Measurements from ENCODE around the gene SMKR1. TPM values are rescaled to one million over a fixed set of nuclear protein-coding genes. Genes with fewer than 3 reads are reported as not detected.
A peak's percentile ranks its signal among the peaks of the same experiment; 100 is the strongest.

The SMKR1 gene
- total and polyA plus RNA-seq, 12 donors: 0.72 to 4.6 (median 1.9) TPM; not detected in 2

DNA sequence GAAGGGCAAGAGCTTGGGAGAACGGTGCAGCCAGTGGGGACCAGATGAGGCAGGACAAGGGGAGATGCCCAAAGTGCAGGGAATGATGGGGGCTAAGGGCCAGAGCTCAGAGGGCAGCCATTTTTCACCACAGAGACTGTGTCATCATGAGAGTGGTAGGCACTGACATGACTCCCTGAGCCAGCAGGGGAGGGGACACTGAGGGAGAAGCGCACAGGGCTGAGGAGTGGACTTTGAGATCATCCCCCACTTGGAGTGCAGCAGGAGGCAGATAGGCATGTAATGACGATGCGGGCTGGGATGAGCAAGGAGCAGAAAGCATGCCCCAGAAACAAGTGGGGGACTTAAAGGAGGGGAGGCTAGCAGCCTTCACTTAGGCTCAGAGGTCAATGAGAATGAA, 5.2 kb upstream of the SMKR1 start:
- no peak overlapping the region for H3K4me3 ChIP-seq
- no peak overlapping the region for H3K27ac ChIP-seq
- H3K27me3 ChIP-seq: no peaks in the 10 kb centered on the region
- no peak for TF ChIP-seq POLR2A (IDR thresholded peaks at IDR 0.05)
- no peak for TF ChIP-seq CTCF (IDR thresholded peaks at IDR 0.05)
- WGBS, 4 donors: 85 to 87% (median 87%) methylated on average over 4 of the region's 4 CpGs
- H3K9me3 ChIP-seq (replicated peaks in 1 of 3): no peaks in the 10 kb centered on the region
- intact Hi-C loops (cut with DNase I): no loop called here
- peak in 1 of 7 donors; percentile 25 for DNase-seq
- H3K4me1 ChIP-seq (replicated peaks in 1 of 2): no peaks in the 10 kb centered on the region
- no peaks in the 10 kb centered on the region for H3K36me3 ChIP-seq (replicated peaks in 1 of 2)

DNA sequence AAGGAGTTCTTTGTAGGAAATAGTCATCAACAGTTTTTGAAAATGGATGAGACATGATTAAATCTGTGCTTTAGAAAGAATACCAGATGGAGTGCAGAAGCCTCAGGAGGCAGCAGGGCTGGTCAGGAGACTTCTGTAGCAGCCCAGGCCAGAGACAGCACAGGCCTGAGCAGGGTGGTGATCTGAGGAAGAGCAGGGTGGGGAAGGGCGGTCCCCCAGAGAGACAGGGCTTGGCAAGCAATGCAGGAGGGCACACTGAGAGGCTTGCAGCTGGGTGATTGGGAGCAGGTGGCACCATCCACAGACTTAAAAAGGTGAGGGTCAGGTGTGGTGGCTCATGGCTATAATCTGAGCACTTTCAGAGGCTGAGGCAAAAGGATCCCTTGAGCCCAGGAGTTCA, 4.3 kb upstream of the SMKR1 start:
- intact Hi-C loops (cut with DNase I): no loop called here
- WGBS, 4 donors: 78 to 100% (median 90%) methylated on average over 1 of the region's 1 CpG

GRCh38 chr7:129499999-129500398, 2.3 kb upstream of the SMKR1 start:
- TF ChIP-seq POLR2A (IDR thresholded peaks at IDR 0.05) (no peak), CTCF (IDR thresholded peaks at IDR 0.05) (no peak)
- no peaks in the 10 kb centered on the region for H3K36me3 ChIP-seq (replicated peaks in 1 of 2)
- intact Hi-C loops (cut with DNase I): no loop called here
- no peak overlapping the region for H3K27ac ChIP-seq
- no peaks in the 10 kb centered on the region for H3K27me3 ChIP-seq
- no peak overlapping the region for H3K4me3 ChIP-seq
- WGBS, 4 donors: 73 to 89% (median 86%) methylated on average over 6 of the region's 6 CpGs
- H3K9me3 ChIP-seq (replicated peaks in 1 of 3): no peaks in the 10 kb centered on the region
- no peak for DNase-seq
- peaks cover 0 to 5% of the 10 kb centered on the region in 2 donors for H3K4me1 ChIP-seq (replicated peaks in 1 of 2)

More for the DNA sequence above, 4.3 kb upstream of the SMKR1 start:
- Histone ChIP-seq H3K4me3 (no peak overlapping the region), H3K9me3 (replicated peaks in 1 of 3) (no peaks in the 10 kb centered on the region), H3K36me3 (replicated peaks in 1 of 2) (no peaks in the 10 kb centered on the region), H3K27ac (no peak overlapping the region), H3K27me3 (no peaks in the 10 kb centered on the region), H3K4me1 (replicated peaks in 1 of 2) (peaks cover 0 to 2% of the 10 kb centered on the region in 2 donors)
- peak in 1 of 7 donors; percentile 21 for DNase-seq
- TF ChIP-seq POLR2A (IDR thresholded peaks at IDR 0.05) (no peak), CTCF (IDR thresholded peaks at IDR 0.05) (no peak)

DNA sequence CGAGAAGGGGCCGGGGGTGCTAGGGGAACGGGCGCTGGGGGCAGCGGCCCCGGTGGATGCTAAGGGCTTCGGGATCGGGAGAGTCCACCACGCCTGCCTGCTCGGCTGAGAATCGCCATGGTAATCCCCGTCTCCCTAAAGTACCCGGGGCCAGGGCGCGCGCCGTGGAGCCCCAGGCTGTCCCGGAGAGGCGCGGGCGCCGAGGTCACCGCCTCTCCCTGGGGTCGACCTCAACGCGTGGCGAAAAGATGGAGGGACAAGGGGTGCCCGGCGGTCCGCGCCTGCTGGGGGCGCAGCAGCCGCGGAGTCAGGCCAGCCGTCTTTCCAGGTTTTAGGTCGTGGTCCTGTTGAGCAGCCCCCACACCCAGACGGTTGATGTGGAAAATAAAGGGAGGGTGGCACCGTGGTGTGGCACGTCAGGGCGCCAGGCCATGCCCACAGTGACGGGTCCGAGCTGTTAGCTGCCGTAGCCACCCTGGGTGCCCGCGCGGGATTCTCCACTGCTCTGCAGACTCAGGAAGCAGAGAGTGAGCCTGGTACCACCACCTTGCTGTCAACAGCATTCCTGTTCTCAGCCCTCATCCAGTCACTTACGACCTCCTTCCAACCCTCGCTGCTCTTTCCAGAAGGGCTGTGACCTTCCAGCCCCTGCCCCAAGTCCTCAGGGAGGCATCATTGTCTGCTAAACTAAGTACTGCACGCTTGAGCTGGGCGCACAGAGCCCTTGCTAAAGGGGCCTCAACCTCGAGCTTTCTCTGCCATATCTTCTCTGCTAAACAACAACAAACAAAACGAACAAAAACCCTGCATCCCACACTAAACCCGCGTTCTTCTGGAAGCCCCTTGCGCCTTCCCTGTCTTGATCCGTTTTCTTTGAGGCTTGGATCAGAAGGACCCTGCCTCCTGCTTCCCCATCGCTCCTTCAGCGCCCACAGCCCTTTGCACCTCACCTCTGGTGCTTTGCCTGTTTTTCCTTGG, 666 bp downstream of the SMKR1 start:
- DNase-seq: peak in 1 of 7 donors; percentile 52
- Histone ChIP-seq H3K27me3 (no peaks in the 10 kb centered on the region), H3K9me3 (replicated peaks in 1 of 3) (no peaks in the 10 kb centered on the region), H3K27ac (peak overlapping the region in 2 of 5 donors; percentile 3 to 8), H3K36me3 (replicated peaks in 1 of 2) (no peaks in the 10 kb centered on the region), H3K4me1 (replicated peaks in 1 of 2) (peaks cover 0 to 5% of the 10 kb centered on the region in 2 donors), H3K4me3 (peak overlapping the region in 2 of 4 donors; percentile 28 to 72)
- intact Hi-C loops (cut with DNase I): no loop called here
- TF ChIP-seq POLR2A (IDR thresholded peaks at IDR 0.05): no peak
- no peak for TF ChIP-seq CTCF (IDR thresholded peaks at IDR 0.05)
- WGBS, 4 donors: 18 to 63% (median 36%) methylated on average over 12 to 58 of the region's 58 CpGs

All from adrenal gland (tissue), 12 donors.